Gastroesophageal sphincter (tissue), 4 donors: ENCODE data around the gene DAG1. TPM values are rescaled to one million over a fixed set of nuclear protein-coding genes. Genes with fewer than 3 reads are reported as not detected.

ENCODE experiments used
- ATAC-seq: fragments of 150-250 bp; one replicate; pipeline ENCODE4 v1.9.1; 2016; ENCODE audit warnings: mild to moderate bottlenecking, moderate library complexity
- H3K27ac ChIP-seq, 4 donors: fragments of 200-600 bp; sonication (generic) in 3 of 4; 1 replicate in 3 of 4; 2 replicates in 1 of 4; pipeline ENCODE4 v1.5.1; 2016 to 2019
- H3K27me3 ChIP-seq: fragments of 200-600 bp; sonication (generic); one replicate; pipeline ENCODE4 v1.5.1; 2019
- H3K36me3 ChIP-seq, 2 donors: fragments of 200-600 bp; sonication (generic); one replicate each; pipeline ENCODE4 v1.5.1; 2019; ENCODE audit warnings: control low read depth in 1 of 2
- H3K4me1 ChIP-seq, 3 donors: fragments of 200-600 bp; sonication (generic); 1 replicate in 2 of 3; 2 replicates in 1 of 3; pipeline ENCODE4 v1.5.1; 2016 to 2019; ENCODE audit warnings: control low read depth in 2 of 3
- H3K4me3 ChIP-seq, 2 donors: fragments of 200-600 bp; sonication (generic); one replicate each; pipeline ENCODE4 v1.5.1; 2019; ENCODE audit warnings: mild to moderate bottlenecking in 1 of 2, moderate library complexity in 1 of 2
- H3K9me3 ChIP-seq, 3 donors: fragments of 200-600 bp; sonication (generic); one replicate each; pipeline ENCODE4 v1.5.1; 2017 to 2019; ENCODE audit warnings: control low read depth in 2 of 3
- CTCF ChIP-seq, 4 experiments: fragments of 200-600 bp in 2 of 4; fragments of 450-650 bp in 2 of 4; sonication (generic) in 1 of 4; IDR thresholded peaks; one replicate each; pipeline ENCODE4 v1.5.1; 2017 to 2019; ENCODE audit warnings: antibody characterized with exemption in 4 of 4, mild to moderate bottlenecking in 2 of 4, moderate library complexity in 2 of 4
- EP300 ChIP-seq: sonication (generic); formaldehyde crosslinking; IDR thresholded peaks from one replicate; pipeline ENCODE4 v1.6.1; 2017; ENCODE audit warnings: antibody characterized with exemption, mild to moderate bottlenecking
- POLR2A ChIP-seq, 2 donors: fragments of 450-650 bp; IDR thresholded peaks; one replicate each; pipeline ENCODE4 v1.6.1; 2017; ENCODE audit warnings: antibody characterized with exemption in 2 of 2, mild to moderate bottlenecking in 2 of 2, moderate library complexity in 1 of 2
- POLR2AphosphoS5 ChIP-seq: sonication (generic); formaldehyde crosslinking; IDR thresholded peaks from one replicate; pipeline ENCODE4 v1.6.1; 2017; ENCODE audit warnings: antibody characterized with exemption
- WGBS, 2 donors: methylation state at CpG; one replicate each; pipeline ENCODE4 v1.1.5; 2018; ENCODE audit warnings: low coverage in 1 of 2; 5-methylcytosine and 5-hydroxymethylcytosine counted together
- total RNA-seq, 4 donors: library from RNA; depleted of rRNA; stranded (reverse); fragments of >200 nt; gene quantifications; one replicate each; pipeline ENCODE4 v1.1.0, GENCODE V29; 2016

DAG1 gene
- 100 to 1,000 TPM in 3 of 4 donors, 10 to 100 TPM in 1; 74.2 to 195 (median 123) TPM for total RNA-seq

- H3K9me3 ChIP-seq, result no peaks in the 10 kb centered on the region
- TF ChIP-seq CTCF (IDR thresholded peaks at IDR 0.05) (peak in 1 of 4 experiments; percentile 4), POLR2AphosphoS5 (peak; percentile 82), POLR2A (IDR thresholded peaks at IDR 0.05) (peak; percentile 81 to 86), EP300 (no peak)
- H3K27me3 ChIP-seq, result no peaks in the 10 kb centered on the region
- H3K36me3 ChIP-seq, result no peaks in the 10 kb centered on the region
- WGBS, 2 donors, result no CpG with 5 or more reads among the region's 108 CpGs
- ATAC-seq, result peak; percentile 93
- H3K27ac ChIP-seq, result peak within 1 kb of the TSS; percentile 91 to 99 (median 98)
- H3K4me3 ChIP-seq, result peak within 1 kb of the TSS; percentile 89 to 93
- H3K4me1 ChIP-seq, result peaks cover 0 to 50% (median 27%) of the 10 kb centered on the region in 3 donors
Observed at GRCh38 chr3:49469936-49470713, at the start of gene DAG1. Gene DAG1 (plus strand): TSS chr3:49470267. CDS start chr3:49510535, 40,268 bp downstream.

GRCh38 chr3:49421890-49422378, 48.1 kb upstream of the DAG1 start:
- no peak for ATAC-seq
- Histone ChIP-seq H3K4me3 (peak overlapping the region in 1 of 2 donors; percentile 42), H3K4me1 (peaks cover 0 to 28% (median 7%) of the 10 kb centered on the region in 3 donors), H3K36me3 (peaks cover 0 to 68% of the 10 kb centered on the region in 2 donors), H3K27me3 (no peaks in the 10 kb centered on the region), H3K9me3 (no peaks in the 10 kb centered on the region), H3K27ac (peak overlapping the region in 3 of 4 donors; percentile 12 to 58 (median 49))
- no peak for TF ChIP-seq POLR2A (IDR thresholded peaks at IDR 0.05)
- TF ChIP-seq EP300, result no peak
- no peak for TF ChIP-seq POLR2AphosphoS5
- TF ChIP-seq CTCF (IDR thresholded peaks at IDR 0.05), result no peak
- no CpG with 5 or more reads among the region's 14 CpGs for WGBS, 2 donors

- Histone ChIP-seq H3K27ac (peak within 1 kb of the TSS in 3 of 4 donors; percentile 12 to 58 (median 49)), H3K27me3 (no peaks in the 10 kb centered on the region), H3K4me3 (peak within 1 kb of the TSS in 1 of 2 donors; percentile 42), H3K4me1 (peaks cover 0 to 24% (median 7%) of the 10 kb centered on the region in 3 donors), H3K36me3 (peaks cover 0 to 61% of the 10 kb centered on the region in 2 donors), H3K9me3 (no peaks in the 10 kb centered on the region)
- ATAC-seq, result peak; percentile 41
- 20 to 70% methylated on average over 1 to 4 of the region's 25 CpGs for WGBS, 2 donors
- TF ChIP-seq EP300 (no peak), CTCF (IDR thresholded peaks at IDR 0.05) (no peak), POLR2A (IDR thresholded peaks at IDR 0.05) (no peak), POLR2AphosphoS5 (no peak)
Observed at GRCh38 chr3:49422379-49423248, 47.5 kb upstream of the DAG1 start, which contains the start of gene AMT. Gene AMT (minus strand): TSS chr3:49422473. CDS start chr3:49422450, 23 bp downstream.

- H3K27ac ChIP-seq, result no peak overlapping the region
- WGBS, 2 donors, result 87% methylated on average over 3 of the region's 6 CpGs; no CpG with 5 or more reads in 1 of the 2 donors
- no peak for ATAC-seq
- no peak overlapping the region for H3K4me3 ChIP-seq
- no peaks in the 10 kb centered on the region for H3K9me3 ChIP-seq
- H3K27me3 ChIP-seq, result no peaks in the 10 kb centered on the region
- peaks cover 0 to 40% (median 7%) of the 10 kb centered on the region in 3 donors for H3K4me1 ChIP-seq
- H3K36me3 ChIP-seq, result peaks cover 0 to 43% of the 10 kb centered on the region in 2 donors
- TF ChIP-seq EP300 (no peak), POLR2A (IDR thresholded peaks at IDR 0.05) (no peak), POLR2AphosphoS5 (no peak), CTCF (IDR thresholded peaks at IDR 0.05) (no peak)
Observed at GRCh38 chr3:49424816-49425215, 45.3 kb upstream of the DAG1 start.
